ENCODE measurements around the gene SLC24A5. TPM values are rescaled to one million over a fixed set of nuclear protein-coding genes. Genes with fewer than 3 reads are reported as not detected.

SLC24A5 gene
- total and polyA plus RNA-seq, 10 of the 15 experiments (the other 5 are each of a cell fraction or from before 2014, with no cell fraction given) = not detected

DNA sequence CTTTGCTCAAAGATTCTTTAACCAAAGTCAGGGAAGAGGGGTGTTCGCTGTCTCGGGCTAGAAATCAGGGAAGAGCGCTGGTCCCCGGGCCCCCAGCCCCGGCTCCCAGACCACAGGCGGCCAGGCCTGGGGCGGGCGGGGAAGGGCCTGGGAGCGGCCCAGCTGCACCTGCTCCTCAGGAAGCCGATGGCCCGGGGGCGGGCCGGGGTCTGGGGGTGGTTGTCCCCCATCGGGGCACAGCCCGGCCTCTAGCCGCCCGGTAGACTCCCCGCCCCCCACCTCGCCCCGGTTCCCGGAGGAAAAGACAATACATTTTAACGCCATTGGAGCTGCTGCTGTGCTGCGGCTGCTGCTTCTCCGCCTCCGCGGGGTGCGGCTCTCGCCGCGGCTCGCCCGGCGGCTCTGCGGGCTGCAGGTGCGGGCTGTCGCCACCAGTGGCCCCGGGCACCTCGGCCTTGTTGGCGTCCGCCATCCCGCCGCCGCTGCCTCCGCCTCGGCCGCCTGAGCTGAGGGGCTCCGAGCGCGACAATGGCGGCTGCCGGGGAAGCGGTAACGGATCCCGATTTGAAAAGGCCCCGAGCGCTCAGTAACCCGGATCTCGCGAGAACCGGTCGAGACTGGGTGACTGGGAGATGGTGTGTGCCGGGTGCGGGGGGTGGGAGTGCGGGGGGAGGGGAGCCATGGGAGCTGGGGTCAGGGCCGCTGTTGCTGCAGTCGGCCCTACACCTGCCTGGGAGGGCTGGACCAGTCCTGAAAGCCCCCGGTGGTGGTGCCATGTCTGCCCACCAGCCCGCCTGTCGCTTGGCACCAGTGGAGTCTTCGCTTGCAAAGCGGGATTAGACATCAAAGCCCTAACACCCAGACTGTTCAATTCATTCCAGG lies 57.2 kb downstream of the SLC24A5 start, which contains the start of gene MYEF2:
TSS of gene MYEF2 (minus strand) at position 530 of the 882 bp plus-strand sequence. CDS start at position 472, 58 bp downstream.
- Histone ChIP-seq H3K4me1 (ENCODE audit: control insufficient read depth, insufficient read depth, low read length) (peaks cover 15% of the 10 kb centered on the region; the same call in 1 of the 2 replicates), H4K20me1 (ENCODE audit: control insufficient read depth, insufficient read depth) (no peaks in the 10 kb centered on the region), H2AFZ (ENCODE audit: control insufficient read depth, low read depth, low read length) (peak within 1 kb of the TSS; percentile 95), H3K79me2 (ENCODE audit: control insufficient read depth, insufficient read depth, low read length) (peaks cover 33% of the 10 kb centered on the region), H3K36me3 (ENCODE audit: control insufficient read depth in 2 of 2, insufficient read depth in 2 of 2, low read length in 1 of 2) (no peaks in the 10 kb centered on the region; a peak in 1 of 4 replicates), H3K27ac (ENCODE audit: control insufficient read depth, insufficient read depth) (peak within 1 kb of the TSS; percentile 65), H3K4me3 (peak within 1 kb of the TSS; percentile 92), H3K9me3 (replicated peaks; ENCODE audit: control insufficient read depth, insufficient read depth, low read length) (peaks cover 3% of the 10 kb centered on the region; the same call in 2 of the 3 replicates), H3K9ac (ENCODE audit: control insufficient read depth, insufficient read depth, low read length) (peak within 1 kb of the TSS; percentile 81), H3K4me2 (ENCODE audit: control insufficient read depth, insufficient read depth) (peak within 1 kb of the TSS; percentile 85), H3K27me3 (replicated peaks in 1 of 2; ENCODE audit: control insufficient read depth in 2 of 2, insufficient read depth in 2 of 2, low read length in 1 of 2) (no peaks in the 10 kb centered on the region)
- ATAC-seq (peak; percentile 88), DNase-seq (ENCODE audit: low read depth, low spot score) (peak; percentile 7), FAIRE-seq (no peak)
- ChIA-PET POLR2A (interaction anchor here (0.9 kb wide), 1 partner anchor 154 kb away, joined by 3 read pairs; the partner anchor contains the start of gene DUT), RAD21 (ENCODE audit: unreplicated experiment) (interaction anchor here (0.6 to 1.5 kb wide), 5 partner anchors 15 to 65 kb away, joined by 3 to 5 read pairs (median 3); no protein-coding TSS in a partner anchor), SMC1A (ENCODE audit: uncharacterized antibody, unreplicated experiment) (interaction anchor here (0.7 to 2.0 kb wide), 3 partner anchors 9 to 37 kb away, joined by 4 to 8 read pairs (median 4); no protein-coding TSS in a partner anchor), CTCF (interaction anchor here (0.6 to 1.9 kb wide), 4 partner anchors 93 to 798 kb away, joined by 3 to 5 read pairs (median 3); no protein-coding TSS in a partner anchor)
- WGBS (ENCODE audit: insufficient coverage, insufficient replicate concordance, low lambda C conversion rate, missing lambda C conversion rate) = 3% methylated on average over 61 of the region's 71 CpGs
- no TSS peak for BruUV-seq (replicated peaks)
- intact Hi-C loops (cut with micrococcal nuclease; ENCODE audit: unreplicated experiment) = no loop called here
- in situ Hi-C loops (cut with MboI) = no loop called here
- no peak for TF ChIP-seq MYC (IDR thresholded peaks at IDR 0.05; ENCODE audit: insufficient read depth, insufficient read length, insufficient replicate concordance, low read length, severe bottlenecking)
- TF ChIP-seq HCFC1 (IDR thresholded peaks at IDR 0.05; ENCODE audit: low read length) = no peak
- TF ChIP-seq STAT3 (IDR thresholded peaks at IDR 0.05; ENCODE audit: low read depth, low read length) = no peak
- peak; percentile 92; the same call in 1 of the 2 replicates for TF ChIP-seq RCOR1 (conservative IDR thresholded peaks at IDR 0.05; ENCODE audit: low read depth, low read length)
- TF ChIP-seq YY1 (IDR thresholded peaks at IDR 0.05; ENCODE audit: low read depth, low read length) = peak; percentile 96
- no peak for TF ChIP-seq ZNF274 (IDR thresholded peaks at IDR 0.05; ENCODE audit: insufficient read depth, insufficient read length)
- no peak for TF ChIP-seq MEF2B (IDR thresholded peaks at IDR 0.05; ENCODE audit: partially characterized antibody, poor library complexity, severe bottlenecking)
- no peak for TF ChIP-seq RELA (IDR thresholded peaks at IDR 0.05; ENCODE audit: borderline replicate concordance, partially characterized antibody)
- TF ChIP-seq NFYB (IDR thresholded peaks at IDR 0.05; ENCODE audit: insufficient read depth, low read depth, low read length) = no peak
- TF ChIP-seq SMAD1 (IDR thresholded peaks at IDR 0.05; ENCODE audit: low read depth, partially characterized antibody) = no peak
- peak; percentile 88; the same call in 1 of the 2 replicates for TF ChIP-seq GATAD2B (conservative IDR thresholded peaks at IDR 0.05; ENCODE audit: low read depth)
- 0 out of 2 replicates have a peak, but pooled peaks have one; percentile 33 for TF ChIP-seq BACH1 (IDR thresholded peaks at IDR 0.05; ENCODE audit: borderline replicate concordance)
- TF ChIP-seq ZZZ3 (IDR thresholded peaks at IDR 0.05; ENCODE audit: control insufficient read depth, insufficient read length, low read depth) = no peak
- TF ChIP-seq POLR2A (IDR thresholded peaks at IDR 0.05; ENCODE audit: low read depth, low read length) = peak; percentile 89
- peak; percentile 89 for TF ChIP-seq BRCA1 (IDR thresholded peaks at IDR 0.05; ENCODE audit: low read depth, low read length)
- TF ChIP-seq BHLHE40 (IDR thresholded peaks at IDR 0.05; ENCODE audit: borderline replicate concordance in 1 of 2, low read depth in 2 of 2, low read length in 1 of 2) = no peak
- TF ChIP-seq SIN3A (IDR thresholded peaks at IDR 0.05; ENCODE audit: low read depth, low read length) = no peak
- no peak for TF ChIP-seq MYB (IDR thresholded peaks at IDR 0.05; ENCODE audit: borderline replicate concordance, low read depth, low read length)
- TF ChIP-seq, protein P1, sequence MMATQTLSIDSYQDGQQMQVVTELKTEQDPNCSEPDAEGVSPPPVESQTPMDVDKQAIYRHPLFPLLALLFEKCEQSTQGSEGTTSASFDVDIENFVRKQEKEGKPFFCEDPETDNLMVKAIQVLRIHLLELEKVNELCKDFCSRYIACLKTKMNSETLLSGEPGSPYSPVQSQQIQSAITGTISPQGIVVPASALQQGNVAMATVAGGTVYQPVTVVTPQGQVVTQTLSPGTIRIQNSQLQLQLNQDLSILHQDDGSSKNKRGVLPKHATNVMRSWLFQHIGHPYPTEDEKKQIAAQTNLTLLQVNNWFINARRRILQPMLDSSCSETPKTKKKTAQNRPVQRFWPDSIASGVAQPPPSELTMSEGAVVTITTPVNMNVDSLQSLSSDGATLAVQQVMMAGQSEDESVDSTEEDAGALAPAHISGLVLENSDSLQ (IDR thresholded peaks at IDR 0.05) = no peak
- peak; percentile 80 for TF ChIP-seq IKZF1 (conservative IDR thresholded peaks at IDR 0.05)

All from GM12878 (cell line).